NCI-H187 treated with DMSO at 0.1 percent for 48 hours (cell line): ENCODE results near the gene CELSR3.

Experiments
- DNase-seq: peaks from one replicate; lab custom pipeline; 2025; lab: John Stamatoyannopoulos, UW

CELSR3 gene

GRCh38 chr3:48661501-48662144, 1.1 kb downstream of the CELSR3 start:
- DNase-seq, result no peak

- DNase-seq, result no peak
Measured at GRCh38 chr3:48660800-48661400, 1.8 kb downstream of the CELSR3 start.

GRCh38 chr3:48656841-48657281, 5.8 kb downstream of the CELSR3 start:
- no peak for DNase-seq

GRCh38 chr3:48656061-48656840, 6.4 kb downstream of the CELSR3 start:
- DNase-seq, result no peak

- DNase-seq, result no peak
Measured at GRCh38 chr3:48655606-48656005, 7.1 kb downstream of the CELSR3 start.

- no peak for DNase-seq
Measured at GRCh38 chr3:48655063-48655462, 7.6 kb downstream of the CELSR3 start.

GRCh38 chr3:48652923-48653715, 9.6 kb downstream of the CELSR3 start:
- no peak for DNase-seq

GRCh38 chr3:48651771-48652170, 10.9 kb downstream of the CELSR3 start:
- no peak for DNase-seq

GRCh38 chr3:48650723-48651122, 12.0 kb downstream of the CELSR3 start:
- no peak for DNase-seq

- DNase-seq, result no peak
Measured at GRCh38 chr3:48648188-48648850, 14.4 kb downstream of the CELSR3 start.

GRCh38 chr3:48647714-48648113, 15.0 kb downstream of the CELSR3 start:
- DNase-seq, result no peak

- DNase-seq, result no peak
Measured at GRCh38 chr3:48644898-48645760, 17.6 kb downstream of the CELSR3 start.

GRCh38 chr3:48642605-48643004, 20.1 kb downstream of the CELSR3 start:
- DNase-seq, result no peak

- DNase-seq, result no peak
Measured at GRCh38 chr3:48641396-48641795, 21.3 kb downstream of the CELSR3 start.

GRCh38 chr3:48639944-48640606, 22.6 kb downstream of the CELSR3 start:
- no peak for DNase-seq

- no peak for DNase-seq
Measured at GRCh38 chr3:48637305-48637704, 25.4 kb downstream of the CELSR3 start.

GRCh38 chr3:48636149-48636655, 26.5 kb downstream of the CELSR3 start:
- no peak for DNase-seq

- peak; percentile 11 for DNase-seq
Measured at GRCh38 chr3:48635222-48636021, 27.3 kb downstream of the CELSR3 start, which contains the start of gene SLC26A6. Gene SLC26A6 (minus strand): TSS chr3:48635461. CDS start chr3:48635393, 68 bp downstream.

GRCh38 chr3:48634661-48635221, 27.9 kb downstream of the CELSR3 start:
- DNase-seq, result no peak
